Hematopoietic multipotent progenitor cell treated with erythropoietin and hydrocortisone succinate and interleukin-3 and kit ligand, for 4 days (in vitro differentiated cells): Measurements from ENCODE around the gene TGFB1.

Experiments used
- DNase-seq: peaks from one replicate; pipeline ENCODE4 v3.0.0-alpha.2; 2015

Gene TGFB1

DNA sequence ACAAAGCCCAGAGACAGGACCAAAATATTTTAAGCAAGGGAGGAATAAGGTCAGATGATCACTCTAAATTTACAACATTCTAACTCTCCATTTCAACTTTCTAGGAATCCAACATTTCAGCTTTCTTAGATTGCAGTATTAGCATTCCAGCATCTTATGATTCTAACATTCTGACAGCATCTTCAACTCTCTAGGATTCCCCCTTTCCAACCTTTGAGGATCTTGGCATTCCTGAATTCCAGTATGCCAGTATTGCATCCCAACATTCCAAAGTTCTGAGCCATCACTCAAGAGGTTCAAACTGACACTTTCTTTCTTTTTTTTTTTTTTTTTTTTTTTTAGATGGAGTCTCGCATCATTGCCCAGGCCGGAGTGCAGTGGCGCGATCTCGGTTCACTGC, 13.8 kb downstream of the TGFB1 start:
- DNase-seq: no peak

- DNase-seq: no peak
Observed at GRCh38 chr19:41335467-41335866, 18.3 kb downstream of the TGFB1 start.

- no peak for DNase-seq
Observed at GRCh38 chr19:41334793-41335192, 18.9 kb downstream of the TGFB1 start.

DNA sequence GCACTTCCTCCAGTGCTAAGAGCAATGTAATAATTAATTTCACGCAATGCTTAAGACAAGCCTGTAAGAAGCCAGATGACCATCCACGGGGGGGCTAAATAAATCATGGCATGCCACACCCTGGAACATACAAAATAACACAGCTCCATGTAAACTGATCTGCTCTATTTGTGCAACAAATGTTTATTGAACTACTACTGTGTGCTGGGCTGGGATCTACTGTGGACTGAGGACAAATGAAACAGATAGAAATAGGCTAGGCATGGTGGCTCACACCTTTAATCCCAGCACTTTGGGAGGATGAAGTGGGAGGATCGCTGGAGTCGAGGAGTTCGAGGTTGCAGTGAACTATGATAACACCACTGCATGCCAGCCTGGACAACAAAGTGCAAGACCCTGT, 21.3 kb downstream of the TGFB1 start:
- DNase-seq: no peak

DNA sequence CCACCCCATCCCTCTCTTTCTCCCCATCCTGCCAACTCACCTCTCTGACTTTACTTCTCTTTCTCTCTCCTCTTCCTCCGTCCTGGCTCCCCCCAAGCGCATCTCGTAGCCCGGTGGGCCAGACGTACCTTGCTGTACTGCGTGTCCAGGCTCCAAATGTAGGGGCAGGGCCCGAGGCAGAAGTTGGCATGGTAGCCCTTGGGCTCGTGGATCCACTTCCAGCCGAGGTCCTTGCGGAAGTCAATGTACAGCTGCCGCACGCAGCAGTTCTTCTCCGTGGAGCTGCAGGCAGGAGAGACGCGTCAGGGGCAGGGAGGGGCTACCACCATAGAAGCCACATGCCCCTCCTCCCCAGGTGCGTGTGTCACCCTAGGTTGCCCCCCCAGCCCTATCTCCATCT, 21.7 kb downstream of the TGFB1 start:
- DNase-seq: no peak

DNA sequence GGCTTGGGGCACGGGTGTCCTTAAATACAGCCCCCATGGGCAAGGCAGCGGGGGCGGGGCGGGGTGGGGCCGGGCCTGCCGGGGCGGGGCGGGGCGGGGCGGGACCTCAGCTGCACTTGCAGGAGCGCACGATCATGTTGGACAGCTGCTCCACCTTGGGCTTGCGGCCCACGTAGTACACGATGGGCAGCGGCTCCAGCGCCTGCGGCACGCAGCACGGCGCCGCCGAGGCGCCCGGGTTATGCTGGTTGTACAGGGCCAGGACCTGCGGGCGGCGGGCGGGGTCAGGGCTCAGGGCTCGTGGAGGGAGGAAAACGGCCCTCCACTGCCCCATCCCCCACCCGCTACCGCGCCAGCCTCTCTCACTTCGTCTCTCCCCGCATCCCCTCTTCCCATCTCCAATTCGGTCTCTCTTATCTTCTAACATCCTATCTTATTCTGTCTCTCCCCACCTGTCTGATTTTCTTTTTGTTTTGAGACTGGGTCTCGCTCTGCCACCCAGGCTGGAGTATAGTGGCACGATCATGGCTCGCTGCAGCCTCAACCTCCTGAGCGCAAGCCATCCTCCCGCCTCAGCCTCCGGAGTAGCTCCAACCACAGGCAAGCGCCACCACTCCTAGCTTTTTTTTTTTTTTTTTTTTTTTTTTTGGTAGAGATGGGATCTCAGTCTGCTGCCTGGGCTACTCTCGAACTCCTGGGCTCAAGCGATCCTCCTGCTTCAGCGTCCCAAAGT, 22.6 kb downstream of the TGFB1 start:
- DNase-seq: no peak

- no peak for DNase-seq
Observed at GRCh38 chr19:41330481-41330880, 23.2 kb downstream of the TGFB1 start.

DNA sequence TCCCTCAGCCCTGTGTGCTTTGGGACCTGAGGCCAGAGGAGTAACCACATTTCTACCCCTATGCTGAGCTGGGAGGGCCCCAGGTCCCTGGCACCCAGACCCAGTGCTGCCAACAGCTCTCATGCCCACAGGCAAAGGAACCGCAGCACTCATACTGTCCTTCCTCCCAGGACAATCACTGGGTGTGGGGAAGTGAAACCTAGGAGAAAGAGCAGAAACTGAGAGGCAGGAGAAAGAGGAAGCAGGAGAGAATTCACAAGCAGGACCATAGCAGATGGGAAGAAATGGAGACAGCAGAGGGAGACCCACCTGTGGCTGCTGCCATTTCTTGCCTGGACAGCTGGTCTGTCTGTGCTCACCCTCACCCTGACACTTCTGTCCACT, 24.9 kb downstream of the TGFB1 start:
- DNase-seq: no peak

- peak; percentile 70 for DNase-seq
Observed at GRCh38 chr19:41328157-41328841, 25.4 kb downstream of the TGFB1 start.

DNA sequence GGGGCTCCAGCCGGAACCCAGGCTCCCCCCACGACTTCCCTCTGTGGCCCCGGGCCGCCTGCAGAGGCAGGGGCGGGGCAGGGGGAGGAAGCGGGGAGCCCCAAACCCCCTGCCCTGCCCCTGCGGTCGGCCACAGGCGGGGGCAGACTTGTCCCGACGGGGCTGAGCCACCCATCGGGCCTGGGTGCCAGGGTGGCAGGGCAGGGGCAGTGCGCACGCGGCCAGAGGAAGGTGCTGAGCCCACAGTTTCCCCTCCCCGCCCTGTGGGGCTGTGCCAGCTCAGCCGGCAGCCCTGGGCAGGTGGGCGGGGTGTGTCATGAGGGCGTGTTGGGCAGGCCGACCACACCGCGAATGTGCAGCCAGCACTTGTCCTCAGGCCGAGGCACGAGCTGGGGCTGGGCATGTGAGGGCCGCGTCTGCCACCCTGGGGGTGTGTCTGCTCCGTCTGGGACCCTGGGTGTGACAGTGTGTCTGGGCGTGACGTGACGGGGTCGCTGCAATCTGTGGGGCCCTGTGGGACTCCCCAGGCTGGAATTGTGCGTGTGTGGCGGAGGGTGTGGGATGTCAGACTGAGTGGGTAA, 26.1 kb downstream of the TGFB1 start:
- DNase-seq: peak; percentile 95

DNA sequence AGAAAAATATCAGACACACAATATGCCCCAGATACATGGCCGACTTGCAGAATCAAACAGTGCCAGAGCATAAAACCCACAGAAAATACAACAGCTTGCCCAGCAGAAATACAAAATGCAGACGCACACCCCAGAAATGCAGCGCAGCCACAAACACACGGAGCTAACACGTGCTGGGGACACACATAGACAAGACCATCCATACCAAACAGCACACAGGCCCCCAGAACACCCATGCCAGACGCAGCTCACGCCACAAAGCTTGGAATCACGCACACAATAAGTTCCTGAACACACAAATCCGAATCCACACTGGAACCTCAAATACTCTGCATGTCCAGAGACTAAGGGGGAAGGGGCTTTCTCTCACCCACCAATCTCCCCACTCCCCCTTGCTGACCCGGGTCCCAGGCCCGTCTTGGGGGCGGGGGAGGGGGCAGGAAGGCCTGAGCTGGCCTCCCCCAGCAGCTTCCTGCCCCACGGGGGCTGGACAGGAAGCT, 26.6 kb downstream of the TGFB1 start:
- peak; percentile 73 for DNase-seq

GRCh38 chr19:41325947-41326706, 27.6 kb downstream of the TGFB1 start:
- DNase-seq: peak; percentile 51

DNA sequence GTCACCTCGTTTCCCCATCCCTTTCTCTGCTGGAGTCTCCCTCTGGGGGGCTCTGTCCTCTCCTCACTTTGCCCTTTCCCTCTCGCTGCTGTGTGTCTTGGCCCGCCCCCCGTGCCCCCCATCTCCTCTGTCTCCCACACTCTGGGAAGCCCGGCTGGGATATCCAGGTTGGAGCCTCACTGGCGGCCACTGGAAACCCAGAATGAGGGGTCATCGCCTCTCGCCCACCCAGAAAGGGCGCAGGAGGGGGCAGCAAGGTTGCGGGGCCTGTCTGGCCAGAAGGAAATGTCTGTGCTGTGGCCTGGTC, 28.1 kb downstream of the TGFB1 start:
- DNase-seq: no peak

- DNase-seq: peak; percentile 48
Observed at GRCh38 chr19:41324921-41325639, 28.6 kb downstream of the TGFB1 start.

DNA sequence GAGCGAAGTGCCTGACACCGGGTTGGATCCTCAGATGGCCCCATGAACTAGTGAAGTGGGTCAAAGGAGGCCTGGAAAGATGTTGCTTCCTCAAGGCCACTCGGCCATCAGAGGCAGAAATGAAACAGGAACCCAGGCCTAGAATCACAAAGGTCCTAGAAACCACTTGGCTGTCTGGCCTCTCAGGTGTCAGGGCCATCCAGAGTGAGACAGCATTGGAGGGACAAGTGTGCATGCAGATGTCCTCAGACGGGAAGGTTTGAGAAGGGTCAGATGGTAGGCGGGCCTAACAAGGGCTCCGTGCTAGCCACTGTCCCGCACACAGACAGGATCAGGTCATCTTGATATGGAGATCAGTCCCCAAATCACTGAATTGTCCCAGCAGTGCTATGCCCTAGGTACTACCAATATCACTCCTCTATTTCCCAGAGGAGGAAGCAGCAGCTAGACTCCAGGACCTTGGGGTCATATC, 29.5 kb downstream of the TGFB1 start:
- no peak for DNase-seq

DNA sequence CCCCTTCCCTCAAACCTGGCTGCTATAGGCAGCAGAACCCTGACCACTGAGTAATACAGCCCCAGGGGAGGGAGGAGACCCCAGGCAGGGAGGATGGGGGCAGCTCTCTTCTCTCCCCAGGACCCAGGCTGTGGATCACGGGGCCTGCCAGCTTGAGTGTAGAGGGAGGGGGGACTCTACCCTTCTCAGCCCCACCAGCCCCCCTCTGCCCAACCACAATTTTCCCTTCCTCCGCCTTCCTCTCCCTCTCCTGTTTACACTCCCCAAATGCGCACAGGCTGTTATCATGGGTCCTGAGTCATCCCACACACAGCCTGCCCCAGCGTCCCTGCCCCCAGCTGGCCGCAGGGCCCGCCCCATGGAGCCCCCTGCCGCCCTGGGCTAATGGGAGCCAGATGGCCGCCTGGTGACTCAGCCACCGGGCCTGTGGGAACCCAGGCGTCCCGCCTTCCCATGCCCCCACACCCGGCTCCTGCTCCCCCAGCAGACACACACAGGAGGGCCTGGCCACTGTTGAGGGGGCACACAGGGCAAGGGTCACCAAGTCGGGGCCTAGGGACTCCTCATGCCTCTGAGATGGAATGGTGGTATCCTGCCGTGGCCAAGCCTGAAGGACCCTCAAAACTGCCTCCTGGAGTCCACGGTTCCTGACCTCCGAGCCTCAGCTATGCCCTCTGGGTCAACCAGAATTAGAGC, 30.1 kb downstream of the TGFB1 start:
- peak; percentile 95 for DNase-seq

DNA sequence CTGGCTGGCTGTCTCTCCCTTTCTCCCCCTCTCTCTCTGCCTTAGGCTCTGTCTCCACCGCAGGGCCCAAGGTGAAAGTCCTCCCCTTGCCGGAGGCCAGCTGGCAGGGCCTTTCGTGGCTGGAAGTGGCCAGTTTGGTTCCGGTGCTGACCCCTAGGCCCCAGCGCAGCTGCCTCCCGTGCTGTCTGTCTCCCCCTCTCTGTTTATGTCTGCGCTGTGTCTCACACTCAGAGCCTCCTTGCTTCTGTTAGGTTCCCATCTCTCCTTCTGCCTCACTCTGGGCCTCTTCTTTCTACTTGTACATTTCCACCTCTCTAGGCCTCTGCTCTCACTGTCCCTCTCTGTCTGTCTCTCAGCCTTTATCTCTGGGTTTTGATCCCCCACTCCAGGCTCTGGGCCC, 30.7 kb downstream of the TGFB1 start:
- DNase-seq: no peak

- DNase-seq: no peak
Observed at GRCh38 chr19:41322451-41322850, 31.3 kb downstream of the TGFB1 start.

DNA sequence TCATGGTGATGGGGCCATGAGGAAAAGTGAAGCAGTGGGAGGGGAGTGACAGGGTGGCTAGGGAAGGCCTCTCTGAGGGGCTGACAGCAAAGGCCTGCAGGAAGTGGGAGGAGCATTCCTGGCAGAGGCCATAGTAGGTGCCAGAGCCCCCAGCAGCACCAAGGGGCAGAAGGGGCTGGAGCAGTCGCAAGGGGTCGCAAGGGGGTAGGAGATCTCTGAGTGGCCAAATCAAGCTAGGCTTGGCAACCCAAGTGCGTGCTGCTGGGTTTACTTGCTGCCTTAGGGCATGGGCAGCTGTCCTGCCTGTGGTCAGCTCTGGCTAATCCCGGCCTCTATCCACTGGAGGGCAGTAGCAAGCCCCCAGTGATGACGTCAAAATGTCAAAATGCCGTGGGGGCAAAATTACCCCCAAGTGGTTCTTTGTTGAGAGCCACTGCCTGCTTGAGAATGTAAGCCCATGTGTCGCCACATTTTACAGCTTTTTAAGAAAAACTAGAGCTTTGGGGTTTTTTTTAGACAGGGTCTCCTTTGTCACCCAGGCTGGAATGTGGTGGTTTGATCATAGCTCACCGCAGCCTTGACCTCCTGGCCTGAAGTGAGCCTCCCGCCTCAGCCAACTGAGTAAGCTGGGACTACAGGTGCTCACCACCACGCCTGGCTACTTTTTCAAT, 32.0 kb downstream of the TGFB1 start:
- DNase-seq: peak; percentile 73

GRCh38 chr19:41321204-41321599, 32.5 kb downstream of the TGFB1 start:
- DNase-seq: no peak

GRCh38 chr19:41320568-41320967, 33.2 kb downstream of the TGFB1 start:
- no peak for DNase-seq

DNA sequence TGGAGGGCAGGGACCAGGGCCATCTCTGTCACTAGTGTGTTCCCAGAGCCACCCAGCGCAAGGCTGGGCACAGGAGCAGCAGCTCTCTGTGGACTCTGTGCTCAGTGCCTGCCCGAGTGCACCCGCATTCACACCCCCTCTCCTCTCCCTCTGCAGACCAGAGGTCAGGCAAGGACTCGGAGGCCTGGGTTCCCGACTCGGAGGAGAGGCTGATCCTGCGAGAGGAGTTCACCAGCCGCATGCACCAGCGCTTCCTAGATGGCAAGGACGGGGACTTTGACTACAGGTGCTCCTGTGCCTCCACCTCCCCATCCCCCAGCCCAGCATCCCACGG, 33.6 kb downstream of the TGFB1 start:
- DNase-seq: no peak
